ENCODE measurements around the gene CHEK2. TPM values are rescaled to one million over a fixed set of nuclear protein-coding genes. Genes with fewer than 3 reads are reported as not detected.
"Not testable (repeated sequence)": the region's sequence is repeated elsewhere in the genome, so short reads cannot be mapped to it uniquely, and the experiment has no call there.

The CHEK2 gene
- polyA plus RNA-seq, 3 donors: 6.6 to 13.1 (median 7.8) TPM

GRCh38 chr22:28742562-28742962 lies 942 bp upstream of the CHEK2 start:
- Histone ChIP-seq H3K27me3 (ENCODE audit: control insufficient read depth in 2 of 2, insufficient read depth in 2 of 2, low read length in 2 of 2) (no peaks in the 10 kb centered on the region), H3K4me3 (replicated peaks in 1 of 3; ENCODE audit: low read depth in 2 of 3, low read length in 3 of 3) (peak overlapping the region; percentile 66 to 100 (median 91)), H3K9ac (ENCODE audit: insufficient read depth, low read length, poor library complexity, severe bottlenecking) (peak overlapping the region; percentile 81), H3K9me3 (replicated peaks in 1 of 2; ENCODE audit: control insufficient read depth in 1 of 2, insufficient read depth in 1 of 2, low read length in 2 of 2) (no peaks in the 10 kb centered on the region), H2AFZ (ENCODE audit: insufficient read depth, low read depth, low read length, poor library complexity, severe bottlenecking) (peak overlapping the region; percentile 98), H4K20me1 (ENCODE audit: insufficient read depth, low read length) (no peaks in the 10 kb centered on the region), H3K79me2 (ENCODE audit: insufficient read depth, low read length) (peaks cover 51% of the 10 kb centered on the region), H3K27ac (ENCODE audit: low read depth in 1 of 2, low read length in 2 of 2) (peak overlapping the region; percentile 85 to 89), H3K4me1 (ENCODE audit: control insufficient read depth in 1 of 2, insufficient read depth in 2 of 2, low read length in 2 of 2) (peaks cover 11 to 22% of the 10 kb centered on the region in 2 donors), H3K36me3 (replicated peaks in 1 of 2; ENCODE audit: control insufficient read depth in 1 of 2, insufficient read depth in 2 of 2, low read length in 2 of 2) (peaks cover 29 to 48% of the 10 kb centered on the region in 2 donors), H3K4me2 (replicated peaks; ENCODE audit: extremely low read depth, low read length, poor library complexity, severe bottlenecking) (peak overlapping the region; percentile 81)
- TF ChIP-seq CTCF (IDR thresholded peaks at IDR 0.05): no peak
- DNase-seq: no peak
- H3K27me3 Mint-ChIP-seq (ENCODE audit: low read depth in 3 of 3): no peaks in the 10 kb centered on the region
- intact Hi-C loops (cut with micrococcal nuclease): loop anchor here (1.0 to 5.0 kb wide), 3 partner anchors 30 to 140 kb away; partner anchors contain the start of genes CCDC117 (in 2 of the 2) and ZNRF3 (in 1 of the 2)
- 6% methylated on average over 10 of the region's 10 CpGs for WGBS (ENCODE audit: insufficient coverage)
- peak overlapping the region; percentile 92 to 98 (median 96) for H3K27ac Mint-ChIP-seq
- H3K4me1 Mint-ChIP-seq: peaks cover 25% of the 10 kb centered on the region
- H3K4me3 Mint-ChIP-seq: peak overlapping the region; percentile 96 to 98
- no peaks in the 10 kb centered on the region for H3K9me3 Mint-ChIP-seq
- H3K36me3 Mint-ChIP-seq: peaks cover 34 to 49% of the 10 kb centered on the region in 2 donors

GRCh38 chr22:28741200-28741784 lies 328 bp downstream of the CHEK2 start:
- H3K4me1 ChIP-seq (ENCODE audit: control insufficient read depth in 1 of 2, insufficient read depth in 2 of 2, low read length in 2 of 2): peaks cover 11 to 22% of the 10 kb centered on the region in 2 donors
- H3K36me3 ChIP-seq (replicated peaks in 1 of 2; ENCODE audit: control insufficient read depth in 1 of 2, insufficient read depth in 2 of 2, low read length in 2 of 2): peaks cover 18 to 42% of the 10 kb centered on the region in 2 donors
- peak overlapping the region; percentile 98 for H2AFZ ChIP-seq (ENCODE audit: insufficient read depth, low read depth, low read length, poor library complexity, severe bottlenecking)
- intact Hi-C loops (cut with micrococcal nuclease): loop anchor here in 1 of 2 donors (5.0 kb wide), 1 partner anchor 141 kb away; the partner anchor contains the start of gene ZNRF3
- no peaks in the 10 kb centered on the region for H3K27me3 Mint-ChIP-seq (ENCODE audit: low read depth in 3 of 3)
- peaks cover 63% of the 10 kb centered on the region for H3K79me2 ChIP-seq (ENCODE audit: insufficient read depth, low read length)
- H3K9ac ChIP-seq (ENCODE audit: insufficient read depth, low read length, poor library complexity, severe bottlenecking): peak overlapping the region; percentile 81
- no peaks in the 10 kb centered on the region for H4K20me1 ChIP-seq (ENCODE audit: insufficient read depth, low read length)
- no peak for TF ChIP-seq CTCF (IDR thresholded peaks at IDR 0.05)
- H3K4me3 Mint-ChIP-seq: peak overlapping the region; percentile 96 to 98
- H3K9me3 Mint-ChIP-seq: no peaks in the 10 kb centered on the region
- H3K36me3 Mint-ChIP-seq: peaks cover 24 to 44% of the 10 kb centered on the region in 2 donors
- H3K27me3 ChIP-seq (ENCODE audit: control insufficient read depth in 2 of 2, insufficient read depth in 2 of 2, low read length in 2 of 2): no peaks in the 10 kb centered on the region
- no peak for DNase-seq
- H3K27ac Mint-ChIP-seq: peak overlapping the region; percentile 81 to 98 (median 92)
- H3K4me2 ChIP-seq (replicated peaks; ENCODE audit: extremely low read depth, low read length, poor library complexity, severe bottlenecking): peak overlapping the region; percentile 81
- peak overlapping the region in 1 of 2 donors; percentile 11 for H3K27ac ChIP-seq (ENCODE audit: low read depth in 1 of 2, low read length in 2 of 2)
- peak overlapping the region; percentile 66 to 100 (median 91) for H3K4me3 ChIP-seq (replicated peaks in 1 of 3; ENCODE audit: low read depth in 2 of 3, low read length in 3 of 3)
- H3K4me1 Mint-ChIP-seq: peaks cover 25% of the 10 kb centered on the region
- H3K9me3 ChIP-seq (replicated peaks in 1 of 2; ENCODE audit: control insufficient read depth in 1 of 2, insufficient read depth in 1 of 2, low read length in 2 of 2): no peaks in the 10 kb centered on the region
- 0% methylated on average over 7 of the region's 18 CpGs for WGBS (ENCODE audit: insufficient coverage)

GRCh38 chr22:28738876-28739275 lies 2.7 kb downstream of the CHEK2 start:
- DNase-seq; H3K27ac ChIP-seq (ENCODE audit: low read depth in 1 of 2, low read length in 2 of 2); H3K9me3 Mint-ChIP-seq; H3K27ac Mint-ChIP-seq; H4K20me1 ChIP-seq (ENCODE audit: insufficient read depth, low read length); H3K27me3 Mint-ChIP-seq (ENCODE audit: low read depth in 3 of 3); H3K9me3 ChIP-seq (replicated peaks in 1 of 2; ENCODE audit: control insufficient read depth in 1 of 2, insufficient read depth in 1 of 2, low read length in 2 of 2); H3K4me3 ChIP-seq (replicated peaks in 1 of 3; ENCODE audit: low read depth in 2 of 3, low read length in 3 of 3); H2AFZ ChIP-seq (ENCODE audit: insufficient read depth, low read depth, low read length, poor library complexity, severe bottlenecking); H3K4me2 ChIP-seq (replicated peaks; ENCODE audit: extremely low read depth, low read length, poor library complexity, severe bottlenecking); intact Hi-C loops (cut with micrococcal nuclease); H3K27me3 ChIP-seq (ENCODE audit: control insufficient read depth in 2 of 2, insufficient read depth in 2 of 2, low read length in 2 of 2); H3K4me3 Mint-ChIP-seq; H3K9ac ChIP-seq (ENCODE audit: insufficient read depth, low read length, poor library complexity, severe bottlenecking): not testable (repeated sequence)
- H3K36me3 Mint-ChIP-seq: peaks cover 11 to 27% of the 10 kb centered on the region in 2 donors
- H3K4me1 Mint-ChIP-seq: peaks cover 25% of the 10 kb centered on the region
- H3K36me3 ChIP-seq (replicated peaks in 1 of 2; ENCODE audit: control insufficient read depth in 1 of 2, insufficient read depth in 2 of 2, low read length in 2 of 2): peaks cover 5 to 26% of the 10 kb centered on the region in 2 donors
- H3K79me2 ChIP-seq (ENCODE audit: insufficient read depth, low read length): peaks cover 69% of the 10 kb centered on the region
- 95% methylated on average over 7 of the region's 8 CpGs for WGBS (ENCODE audit: insufficient coverage)
- H3K4me1 ChIP-seq (ENCODE audit: control insufficient read depth in 1 of 2, insufficient read depth in 2 of 2, low read length in 2 of 2): peaks cover 11 to 22% of the 10 kb centered on the region in 2 donors
